CD4-positive, CD25-positive, alpha-beta regulatory T cell (primary cell): ENCODE data around the gene ZBTB40. TPM values are rescaled to one million over a fixed set of nuclear protein-coding genes. Genes with fewer than 3 reads are reported as not detected.
A peak's percentile ranks its signal among the peaks of the same experiment; 100 is the strongest.

ENCODE experiments used
- ATAC-seq, 2 donors: fragments of 150-1000 bp; cut with Tn5 transposase; one replicate each; pipeline ENCODE4 v1.10.0; 2021; ENCODE audit warnings: low read depth in 2 of 2, moderate number of reproducible peaks in 2 of 2, moderate library complexity in 1 of 2
- DNase-seq, 3 donors: peaks; one replicate each; pipeline versions ENCODE4 v3.0.0 to v3.0.0-alpha.2; 2012 to 2022; ENCODE audit warnings: mixed read lengths in 1 of 3
- H3K27ac ChIP-seq: one replicate; pipeline ENCODE4 v1.7.0; 2013; ENCODE audit warnings: mild to moderate bottlenecking, low read length; ENCODE audit not compliant: insufficient read depth, poor library complexity, severe bottlenecking
- H3K27me3 ChIP-seq: one replicate; pipeline ENCODE4 v1.7.0; 2013; ENCODE audit warnings: low read length; ENCODE audit not compliant: control insufficient read depth, insufficient read depth
- H3K36me3 ChIP-seq: one replicate; pipeline ENCODE4 v1.7.0; 2013; ENCODE audit warnings: mild to moderate bottlenecking, low read length, moderate library complexity; ENCODE audit not compliant: control insufficient read depth, insufficient read depth
- H3K4me1 ChIP-seq: 2 replicates; pipeline ENCODE4 v1.7.0; 2013; ENCODE audit warnings: mild to moderate bottlenecking, low read length; ENCODE audit not compliant: insufficient read depth, control insufficient read depth, poor library complexity, severe bottlenecking
- H3K4me3 ChIP-seq: one replicate; pipeline ENCODE4 v1.7.0; 2013; ENCODE audit warnings: low read depth, mild to moderate bottlenecking, low read length, moderate library complexity
- H3K9me3 ChIP-seq, 2 experiments: 1 replicate in 1 of 2; 2 replicates in 1 of 2; pipeline ENCODE4 v1.7.0; 2013; ENCODE audit warnings: low read length in 2 of 2, mild to moderate bottlenecking in 1 of 2, moderate library complexity in 1 of 2; ENCODE audit not compliant: control insufficient read depth in 2 of 2
- H3K27ac Mint-ChIP-seq, 3 donors: one replicate each; pipeline ENCODE4 v1.8.0; 2020 to 2022; ENCODE audit warnings: mild to moderate bottlenecking in 3 of 3, mixed read lengths in 3 of 3, moderate library complexity in 2 of 3
- H3K27me3 Mint-ChIP-seq: one replicate; pipeline ENCODE4 v1.8.0; 2022; ENCODE audit warnings: mild to moderate bottlenecking, mixed read lengths
- H3K36me3 Mint-ChIP-seq: one replicate; pipeline ENCODE4 v1.8.0; 2020; ENCODE audit warnings: mixed read lengths
- H3K4me1 Mint-ChIP-seq, 4 donors: one replicate each; pipeline ENCODE4 v1.8.0; 2020 to 2022; ENCODE audit warnings: mixed read lengths in 4 of 4, mild to moderate bottlenecking in 1 of 4
- H3K4me3 Mint-ChIP-seq, 4 donors: one replicate each; pipeline ENCODE4 v1.8.0; 2020 to 2022; ENCODE audit warnings: mild to moderate bottlenecking in 4 of 4, mixed read lengths in 4 of 4, moderate library complexity in 3 of 4
- H3K9me3 Mint-ChIP-seq, 7 donors: one replicate each; pipeline ENCODE4 v1.8.0; 2020 to 2022; ENCODE audit warnings: mixed read lengths in 7 of 7, mild to moderate bottlenecking in 3 of 7, moderate library complexity in 2 of 7
- polyA plus RNA-seq, 4 donors: library from polyadenylated mRNA; unstranded; fragments of 300-500 nt; fragmentation: Illumina TruSeq; gene quantifications; one replicate each; pipeline ENCODE4 v1.2.3, GENCODE V29; 2021
- total RNA-seq: library from RNA; stranded (reverse); gene quantifications from one replicate; pipeline ENCODE4 v1.2.3, GENCODE V29; 2022

The ZBTB40 gene
- total and polyA plus RNA-seq, 5 donors from 2014 or later = 2.9 to 45.4 (median 3.8) TPM

GRCh38 chr1:22545141-22545540 lies 93.5 kb downstream of the ZBTB40 start:
- Histone ChIP-seq H3K4me3 (no peak overlapping the region), H3K27ac (no peak overlapping the region), H3K9me3 (no peaks in the 10 kb centered on the region), H3K27me3 (no peaks in the 10 kb centered on the region), H3K4me1 (no peaks in the 10 kb centered on the region), H3K36me3 (no peaks in the 10 kb centered on the region)
- Mint-ChIP-seq H3K36me3 (no peaks in the 10 kb centered on the region), H3K9me3 (no peaks in the 10 kb centered on the region), H3K27ac (no peak overlapping the region), H3K4me1 (no peaks in the 10 kb centered on the region), H3K4me3 (no peak overlapping the region), H3K27me3 (peaks cover 14% of the 10 kb centered on the region)
- ATAC-seq (no peak), DNase-seq (no peak)

GRCh38 chr1:22547186-22547817 lies 95.7 kb downstream of the ZBTB40 start:
- H3K4me3 Mint-ChIP-seq = no peak overlapping the region
- Histone ChIP-seq H3K27ac (no peak overlapping the region), H3K27me3 (no peaks in the 10 kb centered on the region), H3K4me1 (no peaks in the 10 kb centered on the region), H3K9me3 (no peaks in the 10 kb centered on the region), H3K4me3 (no peak overlapping the region), H3K36me3 (no peaks in the 10 kb centered on the region)
- no peaks in the 10 kb centered on the region for H3K9me3 Mint-ChIP-seq
- H3K4me1 Mint-ChIP-seq = no peaks in the 10 kb centered on the region
- DNase-seq (no peak), ATAC-seq (no peak)
- H3K36me3 Mint-ChIP-seq = no peaks in the 10 kb centered on the region
- H3K27me3 Mint-ChIP-seq = peaks cover 14% of the 10 kb centered on the region
- peak overlapping the region in 1 of 3 donors; percentile 40 for H3K27ac Mint-ChIP-seq

- no peaks in the 10 kb centered on the region for H3K4me1 ChIP-seq
- no peaks in the 10 kb centered on the region for H3K36me3 ChIP-seq
- no peaks in the 10 kb centered on the region for H3K9me3 ChIP-seq
- DNase-seq = no peak
- no peak overlapping the region for H3K27ac Mint-ChIP-seq
- no peaks in the 10 kb centered on the region for H3K4me1 Mint-ChIP-seq
- H3K4me3 ChIP-seq = no peak overlapping the region
- no peak overlapping the region for H3K27ac ChIP-seq
- no peaks in the 10 kb centered on the region for H3K27me3 ChIP-seq
- H3K36me3 Mint-ChIP-seq = no peaks in the 10 kb centered on the region
- H3K4me3 Mint-ChIP-seq = no peak overlapping the region
- peaks cover 20% of the 10 kb centered on the region for H3K27me3 Mint-ChIP-seq
- no peak for ATAC-seq
- H3K9me3 Mint-ChIP-seq = peaks cover 0 to 2% (median 0%) of the 10 kb centered on the region in 7 donors
Observed at GRCh38 chr1:22547818-22548462, 96.3 kb downstream of the ZBTB40 start.

DNA sequence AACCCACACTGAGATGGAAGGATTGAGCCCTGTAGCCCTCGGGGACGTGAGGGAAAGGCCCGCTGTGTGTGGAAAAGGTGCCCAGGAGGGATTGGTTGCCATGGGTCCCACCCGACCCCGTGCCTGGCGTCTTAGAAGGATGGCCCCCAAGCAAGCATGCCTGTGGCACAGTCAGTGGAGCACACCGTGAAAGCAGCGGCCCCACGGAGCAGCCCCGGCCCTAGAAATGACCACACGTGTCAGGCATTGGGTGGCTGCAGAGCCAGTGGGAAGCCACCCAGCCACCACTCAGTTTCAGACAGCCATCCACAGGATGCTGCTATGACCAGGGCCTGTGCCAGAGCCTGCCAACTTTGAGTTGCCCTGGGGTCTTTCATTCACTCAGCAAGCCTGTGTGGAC lies 98.4 kb downstream of the ZBTB40 start:
- DNase-seq = no peak
- no peak overlapping the region for H3K4me3 ChIP-seq
- H3K4me3 Mint-ChIP-seq = no peak overlapping the region
- peaks cover 0 to 2% (median 0%) of the 10 kb centered on the region in 4 donors for H3K4me1 Mint-ChIP-seq
- H3K36me3 ChIP-seq = no peaks in the 10 kb centered on the region
- H3K27ac Mint-ChIP-seq = no peak overlapping the region
- no peaks in the 10 kb centered on the region for H3K4me1 ChIP-seq
- no peaks in the 10 kb centered on the region for H3K9me3 ChIP-seq
- no peaks in the 10 kb centered on the region for H3K27me3 ChIP-seq
- no peak for ATAC-seq
- H3K9me3 Mint-ChIP-seq = peaks cover 0 to 2% (median 0%) of the 10 kb centered on the region in 7 donors
- H3K27ac ChIP-seq = no peak overlapping the region
- H3K36me3 Mint-ChIP-seq = no peaks in the 10 kb centered on the region
- H3K27me3 Mint-ChIP-seq = peaks cover 26% of the 10 kb centered on the region

DNA sequence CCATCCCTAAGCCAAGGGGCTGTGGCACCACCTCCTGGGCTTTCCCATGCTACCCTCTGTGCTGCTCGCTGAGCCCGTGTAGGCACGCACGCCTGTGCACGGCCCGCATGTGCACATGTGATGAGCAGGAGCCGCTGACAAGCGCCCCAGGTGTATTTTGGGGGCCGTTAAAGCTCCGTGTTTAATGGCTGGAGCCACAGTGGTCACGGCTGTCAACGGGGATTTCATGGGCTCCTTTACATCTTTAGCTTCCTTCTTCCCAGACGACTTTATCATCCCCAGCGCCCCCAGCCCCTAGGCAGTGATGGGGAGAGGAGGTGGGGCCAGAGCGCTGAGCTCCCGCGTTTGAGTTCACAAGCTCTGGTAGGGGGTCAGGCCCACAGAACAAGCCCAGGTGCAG lies 99.9 kb downstream of the ZBTB40 start:
- Histone ChIP-seq H3K36me3 (no peaks in the 10 kb centered on the region), H3K27me3 (no peaks in the 10 kb centered on the region), H3K4me3 (no peak overlapping the region), H3K9me3 (no peaks in the 10 kb centered on the region), H3K27ac (no peak overlapping the region), H3K4me1 (no peaks in the 10 kb centered on the region)
- Mint-ChIP-seq H3K4me3 (no peak overlapping the region), H3K27ac (no peak overlapping the region), H3K27me3 (peaks cover 39% of the 10 kb centered on the region), H3K36me3 (no peaks in the 10 kb centered on the region), H3K4me1 (peaks cover 0 to 4% (median 1%) of the 10 kb centered on the region in 4 donors), H3K9me3 (peaks cover 0 to 3% (median 0%) of the 10 kb centered on the region in 7 donors)
- no peak for DNase-seq
- ATAC-seq = no peak

- Mint-ChIP-seq H3K4me3 (no peak overlapping the region), H3K9me3 (peaks cover 0 to 3% (median 0%) of the 10 kb centered on the region in 7 donors), H3K4me1 (peaks cover 0 to 4% (median 2%) of the 10 kb centered on the region in 4 donors), H3K27ac (no peak overlapping the region), H3K27me3 (peaks cover 43% of the 10 kb centered on the region), H3K36me3 (no peaks in the 10 kb centered on the region)
- H3K27me3 ChIP-seq = no peaks in the 10 kb centered on the region
- no peak overlapping the region for H3K27ac ChIP-seq
- no peaks in the 10 kb centered on the region for H3K4me1 ChIP-seq
- no peak overlapping the region for H3K4me3 ChIP-seq
- no peaks in the 10 kb centered on the region for H3K36me3 ChIP-seq
- DNase-seq = no peak
- ATAC-seq = no peak
- no peaks in the 10 kb centered on the region for H3K9me3 ChIP-seq
Observed at GRCh38 chr1:22552021-22552420, 100.4 kb downstream of the ZBTB40 start.

- no peaks in the 10 kb centered on the region for H3K9me3 ChIP-seq
- H3K27ac ChIP-seq = no peak overlapping the region
- H3K4me3 Mint-ChIP-seq = no peak overlapping the region
- H3K27me3 ChIP-seq = peaks cover 2% of the 10 kb centered on the region
- H3K36me3 ChIP-seq = no peaks in the 10 kb centered on the region
- no peak overlapping the region for H3K27ac Mint-ChIP-seq
- DNase-seq = no peak
- no peak overlapping the region for H3K4me3 ChIP-seq
- no peaks in the 10 kb centered on the region for H3K36me3 Mint-ChIP-seq
- H3K27me3 Mint-ChIP-seq = peaks cover 40% of the 10 kb centered on the region
- peaks cover 0 to 4% (median 2%) of the 10 kb centered on the region in 4 donors for H3K4me1 Mint-ChIP-seq
- no peaks in the 10 kb centered on the region for H3K4me1 ChIP-seq
- ATAC-seq = no peak
- peaks cover 0 to 3% (median 0%) of the 10 kb centered on the region in 7 donors for H3K9me3 Mint-ChIP-seq
Observed at GRCh38 chr1:22553104-22553880, 101.6 kb downstream of the ZBTB40 start.
